DOHH2 (cell line): Measurements from ENCODE around the gene TRIM68.

Source experiments
- H3F3A ChIP-seq: fragments of 200-600 bp; sonication (generic), shearing (Covaris generic); 2 replicates; pipeline ENCODE4 v1.6.0; 2016; ENCODE audit warnings: antibody characterized with exemption, mild to moderate bottlenecking; ENCODE audit not compliant: control insufficient read depth, insufficient read depth
- H3K27ac ChIP-seq: fragments of 200-600 bp; sonication (generic); 2 replicates; pipeline ENCODE4 v1.5.1; 2014; ENCODE audit warnings: low read depth, mild to moderate bottlenecking, low read length, moderate library complexity
- H3K27me3 ChIP-seq: fragments of 200-600 bp; sonication (generic); 2 replicates; pipeline ENCODE4 v1.6.1; 2014; ENCODE audit warnings: mild to moderate bottlenecking, low read length, mixed read lengths; ENCODE audit not compliant: control insufficient read depth
- H3K36me3 ChIP-seq: fragments of 200-600 bp; sonication (generic); 2 replicates; pipeline ENCODE4 v1.6.1; 2014; ENCODE audit warnings: mild to moderate bottlenecking, low read length, moderate library complexity, mixed read lengths; ENCODE audit not compliant: control insufficient read depth
- H3K4me1 ChIP-seq: fragments of 200-600 bp; sonication (generic); 2 replicates; pipeline ENCODE4 v1.6.1; 2014; ENCODE audit warnings: mild to moderate bottlenecking, low read length, mixed read lengths; ENCODE audit not compliant: control insufficient read depth
- H3K4me2 ChIP-seq: fragments of 200-600 bp; sonication (generic); 2 replicates; pipeline ENCODE4 v1.6.0; 2014; ENCODE audit warnings: mild to moderate bottlenecking, low read length, moderate library complexity
- H3K4me3 ChIP-seq: fragments of 200-600 bp; sonication (generic); 2 replicates; pipeline ENCODE4 v1.5.1; 2014; ENCODE audit warnings: mild to moderate bottlenecking, low read length, mixed read lengths
- H3K79me2 ChIP-seq: fragments of 200-600 bp; sonication (generic); 2 replicates; pipeline ENCODE4 v1.6.1; 2014; ENCODE audit warnings: mild to moderate bottlenecking, low read length, mixed read lengths; ENCODE audit not compliant: control insufficient read depth
- H3K9me2 ChIP-seq: fragments of 200-600 bp; sonication (generic); replicated peaks from 2 replicates; pipeline ENCODE4 v1.6.1; 2014; ENCODE audit warnings: mild to moderate bottlenecking, low read length, mixed read lengths; ENCODE audit not compliant: control insufficient read depth
- H3K9me3 ChIP-seq: fragments of 200-600 bp; sonication (generic); 2 replicates; pipeline ENCODE4 v1.6.1; 2014; ENCODE audit warnings: antibody characterized with exemption, low read length, mixed read lengths; ENCODE audit not compliant: control insufficient read depth, insufficient read depth
- H4K20me1 ChIP-seq: fragments of 200-600 bp; sonication (generic); 2 replicates; pipeline ENCODE4 v1.6.0; 2014; ENCODE audit warnings: low read depth, mild to moderate bottlenecking, antibody characterized with exemption, low read length, moderate library complexity; ENCODE audit not compliant: control insufficient read depth, insufficient read depth
- EZH2phosphoT487 ChIP-seq: fragments of 200-600 bp; sonication (generic); IDR thresholded peaks from 2 replicates; pipeline ENCODE4 v1.6.1; 2017; ENCODE audit warnings: borderline replicate concordance, mild to moderate bottlenecking, antibody characterized with exemption, low read length, moderate library complexity, mixed read lengths
- TF ChIP-seq, protein P1 (sequence below): fragments of 200-600 bp; sonication (generic); IDR thresholded peaks from one replicate; pipeline ENCODE4 v1.5.1; 2014; ENCODE audit warnings: antibody characterized with exemption, mild to moderate bottlenecking, low read depth, low read length; ENCODE audit not compliant: poor library complexity, severe bottlenecking

Gene TRIM68

DNA sequence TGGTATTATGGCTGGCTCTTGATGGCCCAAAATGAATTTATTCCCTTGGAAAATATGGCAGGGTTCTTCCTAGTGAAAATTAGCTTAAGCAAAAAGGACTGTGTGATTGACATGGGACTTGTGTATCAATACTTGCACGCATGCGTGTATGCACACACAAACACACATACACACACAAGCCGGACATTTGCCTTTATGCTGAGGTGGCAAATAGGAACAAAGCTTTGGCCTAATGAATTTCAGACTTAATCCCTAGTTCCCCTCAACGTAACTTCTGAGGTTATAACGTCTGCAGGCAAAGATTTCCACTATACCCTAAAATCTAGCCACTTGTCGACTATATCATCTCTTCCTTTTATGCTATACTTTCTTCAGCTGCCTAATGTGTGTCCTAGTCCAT lies 29.4 kb downstream of the TRIM68 start:
- H3K4me1 ChIP-seq, result no peaks in the 10 kb centered on the region
- H4K20me1 ChIP-seq, result no peaks in the 10 kb centered on the region
- no peaks in the 10 kb centered on the region for H3K36me3 ChIP-seq
- no peak overlapping the region for H3K4me2 ChIP-seq
- no peaks in the 10 kb centered on the region for H3K9me3 ChIP-seq
- no peak for TF ChIP-seq EZH2phosphoT487
- TF ChIP-seq, protein P1, sequence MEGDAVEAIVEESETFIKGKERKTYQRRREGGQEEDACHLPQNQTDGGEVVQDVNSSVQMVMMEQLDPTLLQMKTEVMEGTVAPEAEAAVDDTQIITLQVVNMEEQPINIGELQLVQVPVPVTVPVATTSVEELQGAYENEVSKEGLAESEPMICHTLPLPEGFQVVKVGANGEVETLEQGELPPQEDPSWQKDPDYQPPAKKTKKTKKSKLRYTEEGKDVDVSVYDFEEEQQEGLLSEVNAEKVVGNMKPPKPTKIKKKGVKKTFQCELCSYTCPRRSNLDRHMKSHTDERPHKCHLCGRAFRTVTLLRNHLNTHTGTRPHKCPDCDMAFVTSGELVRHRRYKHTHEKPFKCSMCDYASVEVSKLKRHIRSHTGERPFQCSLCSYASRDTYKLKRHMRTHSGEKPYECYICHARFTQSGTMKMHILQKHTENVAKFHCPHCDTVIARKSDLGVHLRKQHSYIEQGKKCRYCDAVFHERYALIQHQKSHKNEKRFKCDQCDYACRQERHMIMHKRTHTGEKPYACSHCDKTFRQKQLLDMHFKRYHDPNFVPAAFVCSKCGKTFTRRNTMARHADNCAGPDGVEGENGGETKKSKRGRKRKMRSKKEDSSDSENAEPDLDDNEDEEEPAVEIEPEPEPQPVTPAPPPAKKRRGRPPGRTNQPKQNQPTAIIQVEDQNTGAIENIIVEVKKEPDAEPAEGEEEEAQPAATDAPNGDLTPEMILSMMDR, result no peak
- no peak overlapping the region for H3K27ac ChIP-seq
- H3K27me3 ChIP-seq, result peaks cover 4% of the 10 kb centered on the region; the same call in 1 of the 2 replicates
- H3F3A ChIP-seq, result no peaks in the 10 kb centered on the region
- no peaks in the 10 kb centered on the region for H3K9me2 ChIP-seq
- no peak overlapping the region for H3K4me3 ChIP-seq
- H3K79me2 ChIP-seq, result no peaks in the 10 kb centered on the region

DNA sequence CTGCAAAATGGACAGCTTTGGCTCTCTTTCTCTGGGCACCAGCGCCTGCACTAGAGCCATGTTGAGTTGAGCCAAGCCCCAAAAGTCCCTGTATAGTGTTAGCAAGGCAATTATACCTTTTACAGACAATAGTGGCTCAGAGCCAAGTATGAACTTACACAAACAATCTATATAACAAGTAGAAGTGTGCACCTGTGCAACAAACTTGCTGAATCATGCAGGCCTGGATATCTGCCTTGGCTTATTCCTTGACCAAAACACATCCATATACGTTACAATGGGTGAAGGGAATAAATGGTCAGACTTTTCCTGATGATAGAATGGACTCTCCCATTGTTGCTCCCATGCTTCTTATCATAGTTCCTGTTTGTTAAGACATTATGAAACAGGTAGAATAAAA lies 30.3 kb downstream of the TRIM68 start:
- no peaks in the 10 kb centered on the region for H3K9me2 ChIP-seq
- H4K20me1 ChIP-seq, result no peaks in the 10 kb centered on the region
- H3K79me2 ChIP-seq, result no peaks in the 10 kb centered on the region
- no peaks in the 10 kb centered on the region for H3K4me1 ChIP-seq
- TF ChIP-seq, protein P1, result no peak
- no peak for TF ChIP-seq EZH2phosphoT487
- no peaks in the 10 kb centered on the region for H3K36me3 ChIP-seq
- H3K4me3 ChIP-seq, result no peak overlapping the region
- no peaks in the 10 kb centered on the region for H3F3A ChIP-seq
- peaks cover 4% of the 10 kb centered on the region; the same call in 1 of the 2 replicates for H3K27me3 ChIP-seq
- no peak overlapping the region for H3K4me2 ChIP-seq
- H3K27ac ChIP-seq, result no peak overlapping the region
- H3K9me3 ChIP-seq, result no peaks in the 10 kb centered on the region

DNA sequence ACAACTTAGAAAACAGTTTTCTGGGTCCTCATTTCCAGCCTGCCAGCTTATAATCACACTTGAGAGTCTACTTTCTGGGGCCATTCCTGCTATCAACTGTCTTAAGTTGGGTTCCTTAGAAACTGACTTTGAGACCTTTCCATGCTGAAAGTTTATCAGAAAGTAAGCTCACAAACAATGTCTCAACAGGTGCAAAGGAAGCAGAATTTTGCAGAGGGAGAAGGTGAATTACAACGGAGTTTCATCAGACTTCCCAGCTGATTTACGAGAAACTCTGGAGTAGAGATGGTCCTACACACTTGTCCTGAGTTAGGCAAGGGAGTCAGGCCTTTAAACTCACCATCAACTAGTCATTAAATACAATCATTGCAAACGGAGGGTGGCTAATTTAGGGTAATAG lies 31.2 kb downstream of the TRIM68 start:
- Histone ChIP-seq H3K79me2 (no peaks in the 10 kb centered on the region), H3K4me2 (no peak overlapping the region), H3K9me2 (no peaks in the 10 kb centered on the region), H3K27ac (no peak overlapping the region), H3K36me3 (no peaks in the 10 kb centered on the region), H3K4me1 (no peaks in the 10 kb centered on the region), H3K9me3 (no peaks in the 10 kb centered on the region), H4K20me1 (no peaks in the 10 kb centered on the region), H3K4me3 (no peak overlapping the region), H3F3A (no peaks in the 10 kb centered on the region), H3K27me3 (peaks cover 4% of the 10 kb centered on the region; the same call in 1 of the 2 replicates)
- TF ChIP-seq, protein P1, result no peak
- no peak for TF ChIP-seq EZH2phosphoT487

DNA sequence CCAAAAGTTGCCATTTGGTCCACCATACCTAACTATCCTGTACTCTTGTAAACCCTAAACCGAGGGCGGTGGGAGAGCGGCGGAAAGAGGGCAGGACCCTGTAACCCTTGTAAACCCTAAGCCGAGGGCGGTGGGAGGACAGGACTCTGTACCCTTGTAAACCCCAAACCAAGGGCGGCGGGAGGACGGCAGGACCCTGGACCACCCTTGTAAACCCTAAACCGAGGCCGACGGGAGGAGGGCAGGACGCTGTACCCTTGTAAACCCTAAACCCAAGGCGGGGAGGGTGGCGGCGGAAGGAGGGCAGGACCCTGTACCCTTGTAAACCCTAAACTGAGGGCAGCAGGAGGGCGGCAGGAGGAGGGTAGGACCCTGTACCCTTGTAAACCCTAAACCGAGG lies 39.0 kb downstream of the TRIM68 start:
- Histone ChIP-seq H3K4me2 (no peak overlapping the region), H3K79me2 (no peaks in the 10 kb centered on the region), H3K9me3 (no peaks in the 10 kb centered on the region), H4K20me1 (no peaks in the 10 kb centered on the region), H3K4me3 (no peak overlapping the region), H3K9me2 (no peaks in the 10 kb centered on the region), H3K36me3 (no peaks in the 10 kb centered on the region), H3K27me3 (no peaks in the 10 kb centered on the region), H3F3A (no peaks in the 10 kb centered on the region), H3K27ac (no peak overlapping the region), H3K4me1 (no peaks in the 10 kb centered on the region)
- TF ChIP-seq, protein P1, result no peak
- TF ChIP-seq EZH2phosphoT487, result no peak
